Measurements from ENCODE around the gene CYB5R3.

CYB5R3 gene

GRCh38 chr22:42615092-42615859 lies 33.9 kb downstream of the CYB5R3 start:
- Histone ChIP-seq H3K27me3 (no peaks in the 10 kb centered on the region), H3K9me3 (no peaks in the 10 kb centered on the region), H3K36me3 (peaks cover 24% of the 10 kb centered on the region), H3K4me1 (peaks cover 6% of the 10 kb centered on the region; the same call in 1 of the 2 replicates), H3K4me3 (ENCODE audit: low read depth, low read length) (peak overlapping the region; percentile 92)
- peak; percentile 95 for DNase-seq
- TF ChIP-seq CTCF (IDR thresholded peaks at IDR 0.05; ENCODE audit: low read depth, low read length): no peak

GRCh38 chr22:42614312-42615091 lies 34.7 kb downstream of the CYB5R3 start, which contains the start of gene POLDIP3:
Gene POLDIP3, minus strand, starts transcription at chr22:42614883. Its CDS starts 26 bp downstream, at chr22:42614857.
- H3K4me3 ChIP-seq (ENCODE audit: low read depth, low read length): peak within 1 kb of the TSS; percentile 92
- H3K36me3 ChIP-seq: peaks cover 24% of the 10 kb centered on the region
- TF ChIP-seq CTCF (IDR thresholded peaks at IDR 0.05; ENCODE audit: low read depth, low read length): 0 out of 2 replicates have a peak, but pooled peaks have one; percentile 15
- peaks cover 6% of the 10 kb centered on the region; the same call in 1 of the 2 replicates for H3K4me1 ChIP-seq
- peak; percentile 99 for DNase-seq
- no peaks in the 10 kb centered on the region for H3K27me3 ChIP-seq
- H3K9me3 ChIP-seq: no peaks in the 10 kb centered on the region

GRCh38 chr22:42613872-42614301 lies 35.3 kb downstream of the CYB5R3 start:
- Histone ChIP-seq H3K27me3 (no peaks in the 10 kb centered on the region), H3K4me3 (ENCODE audit: low read depth, low read length) (peak overlapping the region; percentile 92), H3K4me1 (peaks cover 6% of the 10 kb centered on the region; the same call in 1 of the 2 replicates), H3K36me3 (peaks cover 24% of the 10 kb centered on the region), H3K9me3 (no peaks in the 10 kb centered on the region)
- TF ChIP-seq CTCF (IDR thresholded peaks at IDR 0.05; ENCODE audit: low read depth, low read length): no peak
- no peak for DNase-seq

DNA sequence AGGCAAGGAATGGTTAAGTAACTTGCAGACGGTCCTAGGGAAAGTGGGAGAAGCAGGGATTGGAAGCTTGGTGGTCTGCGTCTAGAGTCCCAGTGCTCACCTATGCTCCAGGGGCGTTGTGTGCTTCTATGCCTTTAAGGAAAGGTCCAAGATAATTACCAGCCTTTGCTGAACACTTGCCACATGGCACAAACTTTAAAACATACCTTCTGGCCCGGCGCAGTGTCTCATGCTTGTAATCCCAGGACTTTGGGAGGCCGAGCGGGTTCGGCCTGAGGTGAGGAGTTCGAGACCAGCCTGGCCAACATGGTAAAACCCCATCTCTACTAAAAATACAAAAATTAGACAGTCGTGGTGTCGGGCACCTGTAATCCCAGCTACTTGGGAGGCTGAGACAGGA lies 36.9 kb downstream of the CYB5R3 start:
- H3K9me3 ChIP-seq: no peaks in the 10 kb centered on the region
- peaks cover 6% of the 10 kb centered on the region; the same call in 1 of the 2 replicates for H3K4me1 ChIP-seq
- TF ChIP-seq CTCF (IDR thresholded peaks at IDR 0.05; ENCODE audit: low read depth, low read length): no peak
- no peak overlapping the region for H3K4me3 ChIP-seq (ENCODE audit: low read depth, low read length)
- DNase-seq: no peak
- peaks cover 29% of the 10 kb centered on the region for H3K36me3 ChIP-seq
- no peaks in the 10 kb centered on the region for H3K27me3 ChIP-seq

- Histone ChIP-seq H3K4me3 (ENCODE audit: low read depth, low read length) (no peak overlapping the region), H3K4me1 (peaks cover 6% of the 10 kb centered on the region; the same call in 1 of the 2 replicates), H3K9me3 (no peaks in the 10 kb centered on the region), H3K36me3 (peaks cover 41% of the 10 kb centered on the region), H3K27me3 (no peaks in the 10 kb centered on the region)
- no peak for TF ChIP-seq CTCF (IDR thresholded peaks at IDR 0.05; ENCODE audit: low read depth, low read length)
- DNase-seq: no peak
Measured at GRCh38 chr22:42611051-42611450, 38.1 kb downstream of the CYB5R3 start.

Measured in BE2C (cell line).